NCI-H2227 (cell line): ENCODE measurements around the gene PTK6.
"Not testable (repeated sequence)": the region's sequence is repeated elsewhere in the genome, so short reads cannot be mapped to it uniquely, and the experiment has no call there.

Experiments
- DNase-seq: peaks from one replicate; lab custom pipeline; 2025; ENCODE audit not compliant: unreplicated experiment; lab: John Stamatoyannopoulos, UW

PTK6 gene

DNA sequence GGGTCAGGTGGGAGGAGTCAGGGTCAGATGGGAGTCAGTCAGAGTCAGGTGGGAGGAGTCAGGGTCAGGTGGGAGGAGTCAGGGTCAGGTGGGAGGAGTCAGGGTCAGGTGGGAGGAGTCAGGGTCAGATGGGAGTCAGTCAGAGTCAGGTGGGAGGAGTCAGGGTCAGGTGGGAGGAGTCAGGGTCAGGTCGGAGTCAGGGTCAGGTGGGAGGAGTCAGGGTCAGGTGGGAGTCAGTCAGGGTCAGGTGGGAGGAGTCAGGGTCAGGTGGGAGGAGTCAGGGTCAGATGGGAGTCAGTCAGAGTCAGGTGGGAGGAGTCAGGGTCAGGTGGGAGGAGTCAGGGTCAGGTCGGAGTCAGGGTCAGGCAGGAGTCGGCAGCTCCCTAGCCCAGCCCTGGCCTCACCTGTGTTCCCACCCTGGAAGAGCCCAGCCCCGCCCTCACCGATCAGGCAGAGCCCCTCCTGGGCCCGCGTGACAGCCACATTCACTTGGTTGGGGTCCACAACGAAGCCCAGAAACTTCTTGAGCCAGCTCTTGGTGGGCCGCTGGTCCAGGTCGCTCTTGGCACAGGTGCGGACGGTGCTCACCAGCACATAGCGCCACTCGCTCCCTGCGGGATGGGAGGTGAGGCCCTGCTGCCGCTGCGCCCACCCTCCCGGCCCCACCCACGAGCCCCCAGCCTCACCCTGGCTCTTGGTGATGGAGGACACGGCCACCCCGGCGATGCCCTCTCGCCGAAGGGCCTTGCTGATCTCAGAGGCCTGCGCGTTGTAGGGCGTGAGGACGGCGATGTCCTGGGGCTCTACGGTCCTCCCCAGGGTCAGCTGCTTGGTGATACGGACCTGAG is 22.5 kb upstream of the PTK6 start:
- DNase-seq = not testable (repeated sequence)

DNA sequence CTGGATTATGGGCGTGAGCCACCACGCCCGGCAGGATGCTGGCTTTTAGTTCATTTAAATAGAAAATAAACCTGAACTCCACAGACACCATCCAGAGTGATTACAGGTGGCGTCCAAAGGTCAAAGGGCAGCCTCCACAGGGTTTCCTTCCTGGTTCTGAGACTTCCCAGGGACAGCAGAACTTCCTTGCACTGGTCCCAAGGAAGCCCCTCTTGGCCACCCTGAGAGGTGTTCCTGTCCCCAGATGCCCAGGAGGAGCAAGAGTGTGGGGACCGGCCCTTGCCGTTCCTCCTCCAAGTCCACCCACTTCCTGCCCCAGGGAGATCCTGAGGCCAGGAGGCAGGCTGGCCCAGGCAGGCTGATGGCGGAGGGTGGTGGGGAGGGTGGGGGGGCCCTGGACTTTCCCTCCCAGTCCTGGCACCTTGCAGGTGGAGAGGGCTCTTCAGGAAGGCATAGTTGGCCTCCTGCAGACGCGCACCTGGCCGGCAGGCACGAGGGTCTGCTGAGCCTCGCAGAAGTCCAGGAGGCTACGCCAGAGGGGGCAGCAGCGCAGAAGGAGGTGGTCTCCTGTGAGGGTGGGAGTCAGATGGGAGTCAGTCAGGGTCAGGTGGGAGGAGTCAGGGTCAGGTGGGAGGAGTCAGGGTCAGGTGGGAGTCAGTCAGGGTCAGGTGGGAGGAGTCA is 21.8 kb upstream of the PTK6 start:
- no peak for DNase-seq

GRCh38 chr20:63557481-63557891 is 20.3 kb upstream of the PTK6 start:
- DNase-seq = no peak

GRCh38 chr20:63556873-63557478 is 19.8 kb upstream of the PTK6 start:
- no peak for DNase-seq

DNA sequence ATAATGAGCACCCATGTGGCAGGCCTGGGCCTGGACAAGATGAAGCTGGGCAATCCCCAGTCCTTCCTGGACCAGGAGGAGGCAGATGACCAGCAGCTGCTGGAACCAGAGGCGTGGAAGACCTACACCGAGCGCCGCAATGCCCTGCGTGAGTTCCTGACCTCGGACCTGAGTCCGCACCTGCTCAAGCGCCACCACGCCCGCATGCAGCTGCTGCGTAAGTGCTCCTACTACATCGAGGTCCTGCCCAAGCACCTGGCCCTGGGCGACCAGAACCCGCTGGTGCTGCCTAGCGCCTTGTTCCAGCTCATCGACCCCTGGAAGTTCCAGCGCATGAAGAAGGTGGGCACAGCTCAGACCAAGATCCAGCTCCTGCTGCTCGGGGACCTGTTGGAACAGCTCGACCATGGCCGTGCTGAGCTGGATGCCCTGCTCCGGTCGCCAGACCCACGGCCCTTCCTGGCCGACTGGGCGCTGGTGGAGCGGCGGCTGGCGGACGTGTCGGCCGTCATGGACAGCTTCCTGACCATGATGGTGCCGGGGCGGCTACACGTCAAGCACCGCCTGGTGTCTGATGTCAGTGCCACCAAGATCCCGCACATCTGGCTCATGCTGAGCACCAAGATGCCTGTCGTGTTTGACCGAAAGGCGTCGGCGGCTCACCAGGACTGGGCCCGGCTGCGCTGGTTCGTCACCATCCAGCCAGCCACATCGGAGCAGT is 18.6 kb upstream of the PTK6 start:
- no peak for DNase-seq

DNA sequence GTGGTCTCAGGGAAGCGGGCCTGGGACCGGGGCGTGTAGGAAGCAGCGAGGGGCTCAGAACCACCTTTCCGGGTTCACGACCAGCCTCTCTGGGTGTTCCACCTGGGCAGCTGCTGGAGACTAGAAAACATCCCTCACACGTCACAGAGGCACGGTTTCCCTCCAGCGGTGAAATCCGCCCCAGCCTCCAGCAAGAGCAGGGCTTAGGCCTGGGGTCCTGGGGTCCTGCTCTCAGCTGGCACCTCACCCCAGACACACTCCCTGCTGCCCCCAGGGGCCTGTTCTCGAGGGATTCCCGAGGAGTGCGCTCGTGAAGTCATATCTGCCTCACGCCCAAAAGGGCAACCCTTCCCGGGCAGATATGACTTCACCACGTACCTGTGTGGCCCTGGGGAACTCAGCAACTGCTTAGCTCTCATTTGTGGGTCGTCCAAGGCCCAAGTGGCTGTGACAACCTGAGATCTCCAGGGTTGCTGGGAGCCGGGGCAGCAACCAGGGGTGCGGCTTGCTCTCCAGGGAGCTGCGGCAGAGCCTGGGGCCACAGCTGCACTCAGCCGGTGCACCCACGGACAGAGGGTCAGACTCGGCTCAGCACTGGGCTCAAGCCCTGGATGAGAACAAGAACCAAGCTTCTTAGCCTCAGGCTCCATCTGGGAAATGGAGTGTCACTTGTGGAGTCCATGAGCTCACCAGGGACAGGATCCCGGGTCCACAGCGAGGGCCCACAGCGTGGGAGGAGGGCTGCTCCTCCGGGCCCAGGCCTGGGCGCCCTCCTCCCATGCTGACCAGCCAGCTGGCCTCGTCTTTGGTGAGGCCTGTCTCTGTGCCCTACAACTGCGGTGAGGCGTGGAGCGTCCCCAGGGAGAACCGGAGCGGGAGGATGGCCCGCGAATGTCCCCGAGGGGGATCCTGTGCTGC is 17.4 kb upstream of the PTK6 start:
- no peak for DNase-seq

DNA sequence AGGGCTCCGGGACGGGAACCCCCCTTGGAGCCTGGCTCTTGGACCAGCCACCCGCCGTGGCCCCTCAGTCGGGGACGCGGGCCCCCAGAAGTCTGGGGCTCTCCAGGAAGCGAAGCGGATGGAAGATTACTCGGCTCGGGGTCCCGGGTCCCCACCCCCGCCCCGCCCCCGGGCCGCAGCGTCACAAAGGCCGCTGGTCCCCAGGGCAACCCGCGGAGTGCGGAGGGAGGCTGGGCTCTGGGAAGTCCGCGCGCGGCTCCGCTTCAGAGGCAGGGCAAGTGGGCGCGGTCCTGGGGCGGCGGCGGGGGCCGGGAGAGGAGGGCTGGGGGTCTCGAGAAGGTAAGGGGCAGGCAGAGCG is 16.7 kb upstream of the PTK6 start, which contains the start of gene FNDC11:
TSS of gene FNDC11 (plus strand) at position 227 of the 358 bp plus-strand sequence. CDS start 1,505 bp downstream, outside the sequence.
- peak; percentile 77 for DNase-seq

GRCh38 chr20:63553251-63553932 is 16.2 kb upstream of the PTK6 start:
- DNase-seq = peak; percentile 89

DNA sequence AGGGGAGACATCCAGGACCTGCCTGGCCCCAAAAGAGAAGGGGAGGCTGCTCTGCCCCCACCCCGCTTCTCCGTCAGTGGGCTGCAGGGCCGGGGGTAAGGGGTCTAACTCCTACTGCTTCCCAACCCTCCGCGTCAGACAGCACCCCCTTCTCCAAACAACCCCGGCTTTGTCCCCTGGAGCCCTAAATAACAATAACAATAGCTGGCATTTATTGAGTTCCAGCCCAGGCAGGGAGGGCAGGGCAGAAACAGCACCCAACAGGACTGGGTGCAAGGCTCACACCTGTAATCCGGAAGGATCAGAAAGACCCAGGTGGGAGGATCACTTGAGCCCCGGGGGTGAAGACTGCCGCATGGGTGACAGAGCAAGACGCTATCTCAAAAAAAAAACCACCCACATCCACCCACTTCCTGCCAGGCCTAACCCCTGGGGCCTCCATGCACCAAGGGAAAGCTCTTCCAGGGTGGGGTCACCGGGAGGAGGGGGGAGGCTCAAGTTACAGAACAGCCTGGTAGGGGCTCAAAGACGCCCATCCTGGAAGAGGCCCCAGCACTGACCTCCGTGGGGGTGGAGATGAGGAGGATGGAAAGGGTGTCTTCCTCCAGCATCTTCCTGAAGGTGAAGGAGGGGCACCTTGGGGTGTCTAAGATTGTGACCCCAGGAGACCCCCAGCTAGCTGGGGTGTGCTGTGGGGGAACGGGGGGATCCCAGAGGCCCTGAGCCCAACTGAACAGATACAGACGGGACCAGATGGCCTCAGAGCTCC is 15.5 kb upstream of the PTK6 start:
- DNase-seq = no peak

DNA sequence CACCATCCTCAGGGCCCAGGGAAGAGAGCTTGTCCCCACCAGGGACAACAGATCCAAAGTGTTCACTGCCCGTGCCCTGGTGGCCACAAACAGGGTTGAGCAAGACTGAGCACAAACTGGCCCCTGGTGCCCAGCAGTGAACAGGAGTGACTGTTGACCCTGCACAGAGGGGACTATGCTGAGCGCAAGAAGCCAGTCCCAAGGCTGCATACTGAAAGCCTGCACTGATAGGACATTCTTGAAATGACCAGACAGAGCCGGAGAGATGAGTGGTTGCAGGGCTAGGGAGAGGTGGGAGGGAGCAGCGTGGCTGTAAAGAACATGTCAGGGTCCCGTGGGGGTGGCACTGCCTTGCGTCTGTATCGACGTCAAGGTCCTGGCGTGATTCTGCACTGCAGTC is 13.9 kb upstream of the PTK6 start:
- DNase-seq = no peak

GRCh38 chr20:63549679-63550282 is 12.6 kb upstream of the PTK6 start:
- no peak for DNase-seq

DNA sequence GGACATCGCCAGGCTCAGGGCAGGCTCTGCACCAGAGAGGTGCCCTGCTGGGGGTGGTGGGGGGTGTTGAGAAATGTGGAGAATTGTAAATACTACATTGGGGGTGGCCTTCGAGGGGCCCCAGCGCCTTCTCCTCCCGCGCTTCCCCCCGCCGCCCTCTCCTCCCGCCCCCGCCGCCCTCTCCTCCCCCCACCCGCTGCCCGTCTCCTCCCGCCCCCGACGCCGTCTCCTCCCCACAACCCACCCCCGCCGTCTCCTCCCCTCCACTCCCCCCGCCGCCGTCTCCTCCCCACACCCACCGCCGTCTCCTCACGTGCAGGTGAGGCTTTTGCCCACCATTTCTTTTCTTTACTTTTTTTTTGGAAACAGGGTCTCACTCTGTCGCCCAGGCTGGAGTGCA is 11.8 kb upstream of the PTK6 start:
- no peak for DNase-seq

DNA sequence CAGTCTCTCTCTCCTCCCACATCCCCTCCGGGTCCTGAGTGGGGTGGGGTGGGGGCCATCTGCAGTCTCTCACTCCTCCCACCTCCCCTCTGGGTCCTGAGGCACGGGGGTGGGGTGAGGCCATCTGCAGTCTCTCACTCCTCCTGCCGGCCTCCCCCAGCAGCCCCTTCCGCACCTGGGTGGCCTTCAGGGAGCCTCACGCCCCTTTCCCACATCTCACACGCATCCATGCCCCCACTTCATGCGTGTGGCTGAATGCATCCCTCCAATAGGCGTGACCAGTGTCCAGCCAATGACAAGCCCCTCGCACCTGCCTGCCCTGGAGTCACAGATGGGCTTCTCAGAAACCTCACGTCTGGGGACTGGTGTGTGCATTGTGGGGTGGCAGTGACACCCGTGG is 11.4 kb upstream of the PTK6 start:
- no peak for DNase-seq

- DNase-seq = no peak
These were observed 10.7 kb upstream of the PTK6 start, which contains the start of gene SRMS for GRCh38 chr20:63547725-63548480. TSS of gene SRMS (minus strand) at chr20:63547749. CDS start at chr20:63547463, 286 bp downstream.

DNA sequence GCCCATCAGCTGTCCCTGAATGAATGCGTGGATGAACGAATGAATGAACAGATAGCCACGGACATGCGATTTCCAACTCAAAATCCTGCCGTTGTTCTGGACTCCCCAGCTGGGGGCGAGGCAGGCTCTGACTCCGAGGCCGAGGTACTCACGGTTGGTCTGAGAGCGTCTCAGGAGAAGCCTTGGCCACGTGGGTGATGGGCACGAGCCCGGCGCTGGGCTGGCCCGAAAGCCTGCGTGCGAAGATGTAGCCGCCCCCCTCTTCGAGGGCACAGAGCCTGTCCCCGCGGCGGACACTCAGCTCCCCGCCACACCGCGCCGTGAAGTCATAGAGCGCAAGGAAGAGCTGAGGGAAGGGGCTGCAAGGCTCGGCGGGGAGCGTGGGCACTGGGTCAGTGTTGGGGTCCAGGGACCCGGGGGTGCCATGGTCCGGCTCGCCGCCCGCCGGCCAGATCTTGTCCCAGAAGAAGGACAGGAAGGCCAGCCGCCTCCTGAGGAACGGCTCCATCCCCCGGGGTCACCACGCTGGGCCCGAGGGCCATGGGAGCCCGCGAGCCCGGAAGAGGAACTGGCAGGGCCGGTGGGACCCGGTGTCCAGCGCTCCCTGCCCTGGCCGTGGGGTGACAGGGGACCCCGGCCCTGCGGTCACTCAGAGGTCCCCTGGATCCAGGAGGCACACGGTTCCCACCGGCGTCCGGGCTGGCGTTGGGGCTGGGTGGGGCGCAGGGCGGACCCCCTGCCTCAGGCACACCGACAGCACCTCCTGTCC is 10.0 kb upstream of the PTK6 start:
- DNase-seq = no peak

DNA sequence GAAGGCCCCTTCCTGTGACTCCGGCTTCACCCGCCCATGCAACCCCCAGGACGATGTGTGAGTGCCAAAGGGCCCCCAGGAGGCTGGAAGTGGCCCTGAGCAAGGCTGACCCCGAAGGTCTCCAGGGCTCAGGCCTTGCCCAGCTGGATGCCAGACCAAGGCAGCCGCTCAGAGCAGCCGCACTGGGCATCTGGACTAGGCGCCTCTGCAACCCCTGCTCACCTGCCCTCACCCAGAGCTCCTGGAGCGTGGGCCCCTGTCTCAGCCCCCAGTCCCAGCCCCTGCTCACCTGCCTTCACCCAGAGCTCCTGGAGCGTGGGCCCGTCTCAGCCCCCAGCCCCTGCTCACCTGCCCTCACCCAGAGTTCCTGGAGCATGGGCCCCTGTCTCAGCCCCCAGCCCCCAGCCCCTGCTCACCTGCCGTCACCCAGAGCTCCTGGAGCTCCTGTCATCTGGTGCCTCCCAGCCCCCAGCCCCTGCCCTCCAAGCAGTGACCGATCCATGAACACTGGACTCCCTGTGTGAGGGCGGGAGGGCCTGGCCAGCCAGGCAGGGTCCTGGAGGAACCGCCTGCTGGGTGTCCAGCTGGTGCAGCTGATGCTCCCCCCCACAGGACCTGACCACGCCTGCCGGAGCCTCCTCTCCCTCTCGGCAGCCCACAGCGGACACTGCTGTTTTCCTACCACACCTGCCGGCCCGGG is 9.2 kb upstream of the PTK6 start:
- DNase-seq = no peak
